Adrenal gland (tissue), 5 donors: ENCODE data around the gene RIMBP3C.
"Not testable (repeated sequence)": the region's sequence is repeated elsewhere in the genome, so short reads cannot be mapped to it uniquely, and the experiment has no call there.

Source experiments
- CTCF ChIP-seq, 6 experiments: fragments of 450-650 bp in 4 of 6; fragments of 200-600 bp in 2 of 6; sonication (generic) in 1 of 6; IDR thresholded peaks; 1 replicate in 5 of 6; 2 replicates in 1 of 6; pipeline versions ENCODE4 v1.5.1 to v1.8.0; 2016 to 2021; ENCODE audit warnings: antibody characterized with exemption in 6 of 6, mild to moderate bottlenecking in 2 of 6, moderate library complexity in 1 of 6
- POLR2A ChIP-seq, 2 donors: fragments of 450-650 bp; IDR thresholded peaks; one replicate each; pipeline ENCODE4 v1.6.1; 2017; ENCODE audit warnings: antibody characterized with exemption in 2 of 2, mild to moderate bottlenecking in 2 of 2, moderate library complexity in 1 of 2
- donor health status: DM: no; HTN: no; CAD: no.

GRCh38 chr22:21532863-21533648, 18.2 kb downstream of the RIMBP3C start:
- TF ChIP-seq CTCF, POLR2A (IDR thresholded peaks at IDR 0.05): not testable (repeated sequence)
